PC-3 (cell line): ENCODE measurements around the gene PELI2. TPM values are rescaled to one million over a fixed set of nuclear protein-coding genes. Genes with fewer than 3 reads are reported as not detected.

Source experiments
- ATAC-seq: fragments of 200-7000 bp; cut with Tn5 transposase; 2 replicates; pipeline ENCODE4 v1.9.1; 2020; ENCODE audit warnings: mild to moderate bottlenecking, moderate library complexity
- BruUV-seq: library from RNA; stranded (reverse); fragments of 400-500 nt; replicated peaks from 2 replicates; lab custom pipeline; 2021; lab: Mats Ljungman, UMichigan
- CTCF ChIA-PET: fragments of 300-600 bp; sonication (Branson Sonifier 250); formaldehyde crosslinking; loops from one replicate; lab custom pipeline; 2022; ENCODE audit warnings: antibody characterized with exemption; lab: Charles Lee
- POLR2A ChIA-PET: fragments of 300-600 bp; sonication (Branson Sonifier 250); formaldehyde crosslinking; loops from one replicate; lab custom pipeline; 2022; ENCODE audit warnings: antibody characterized with exemption; ENCODE audit not compliant: unreplicated experiment; lab: Charles Lee
- DNase-seq: peaks from one replicate; pipeline ENCODE4 v3.0.0-alpha.2; 2015
- H2AFZ ChIP-seq: fragments of 300-600 bp; sonication (generic); 2 replicates; pipeline ENCODE4 v1.6.0; 2016; ENCODE audit warnings: antibody characterized with exemption, low read length
- H3F3A ChIP-seq: fragments of 300-600 bp; sonication (generic); one replicate; pipeline ENCODE4 v1.6.0; 2017; ENCODE audit warnings: antibody characterized with exemption, low read length, control low read depth, mild to moderate bottlenecking; ENCODE audit not compliant: unreplicated experiment
- H3K27ac ChIP-seq: fragments of 300-600 bp; sonication (generic); 2 replicates; pipeline ENCODE4 v1.5.1; 2016; ENCODE audit warnings: mild to moderate bottlenecking, low read length
- H3K27me3 ChIP-seq: fragments of 300-600 bp; sonication (generic); 2 replicates; pipeline ENCODE4 v1.6.1; 2016; ENCODE audit warnings: low read length, mixed read lengths
- H3K36me3 ChIP-seq: fragments of 300-600 bp; sonication (generic); 2 replicates; pipeline ENCODE4 v1.6.1; 2016; ENCODE audit warnings: low read depth, mixed run types, low read length, mixed read lengths
- H3K4me1 ChIP-seq: fragments of 300-600 bp; sonication (generic); 2 replicates; pipeline ENCODE4 v1.5.1; 2016; ENCODE audit warnings: low read length; ENCODE audit not compliant: insufficient read depth
- H3K4me2 ChIP-seq: fragments of 300-600 bp; sonication (generic); 2 replicates; pipeline ENCODE4 v1.6.0; 2016; ENCODE audit warnings: low read length
- H3K4me3 ChIP-seq: fragments of 300-600 bp; sonication (generic); 2 replicates; pipeline ENCODE4 v1.5.1; 2016; ENCODE audit warnings: mild to moderate bottlenecking, low read length, mixed read lengths
- H3K79me2 ChIP-seq: fragments of 300-600 bp; sonication (generic); 2 replicates; pipeline ENCODE4 v1.6.1; 2017; ENCODE audit warnings: low read length, mixed read lengths
- H3K9ac ChIP-seq: fragments of 300-600 bp; sonication (generic); 2 replicates; pipeline ENCODE4 v1.6.0; 2016; ENCODE audit warnings: mild to moderate bottlenecking, low read length
- H3K9me2 ChIP-seq: fragments of 300-600 bp; sonication (generic); replicated peaks from 2 replicates; pipeline ENCODE4 v1.6.1; 2016; ENCODE audit warnings: mixed run types, low read length, mixed read lengths
- H3K9me3 ChIP-seq: fragments of 300-600 bp; sonication (generic); 2 replicates; pipeline ENCODE4 v1.6.1; 2016; ENCODE audit warnings: low read length, mixed read lengths
- H4K20me1 ChIP-seq: fragments of 300-600 bp; sonication (generic); 2 replicates; pipeline ENCODE4 v1.6.1; 2016; ENCODE audit warnings: low read length, mixed read lengths
- EZH2 ChIP-seq: fragments of 300-600 bp; sonication (generic); IDR thresholded peaks from one replicate; pipeline ENCODE4 v1.6.1; 2017; ENCODE audit warnings: antibody characterized with exemption, mild to moderate bottlenecking, low read length; ENCODE audit not compliant: unreplicated experiment
- EZH2phosphoT487 ChIP-seq: fragments of 300-600 bp; sonication (generic); IDR thresholded peaks from 2 replicates; pipeline ENCODE4 v1.6.1; 2018; ENCODE audit warnings: mild to moderate bottlenecking, antibody characterized with exemption, low read length, borderline replicate concordance
- intact Hi-C: fragments of 100-400 bp; cut with micrococcal nuclease; formaldehyde crosslinking; loops from 2 replicates; pipeline ENCODE4 v1.9.0; 2023
- total RNA-seq: library from RNA; depleted of rRNA; stranded (reverse); fragments of >200 nt; gene quantifications from 2 replicates; pipeline ENCODE4 v1.2.3, GENCODE V29; 2014
- TF ChIP-seq, protein P1 (sequence below): fragments of 300-600 bp; sonication (generic); conservative IDR thresholded peaks from 2 replicates; pipeline ENCODE4 v1.5.1; 2017; ENCODE audit warnings: antibody characterized with exemption, low read depth, mild to moderate bottlenecking, low read length

Gene PELI2
- total RNA-seq, 1 experiment from 2014 or later = 0.11 TPM

DNA sequence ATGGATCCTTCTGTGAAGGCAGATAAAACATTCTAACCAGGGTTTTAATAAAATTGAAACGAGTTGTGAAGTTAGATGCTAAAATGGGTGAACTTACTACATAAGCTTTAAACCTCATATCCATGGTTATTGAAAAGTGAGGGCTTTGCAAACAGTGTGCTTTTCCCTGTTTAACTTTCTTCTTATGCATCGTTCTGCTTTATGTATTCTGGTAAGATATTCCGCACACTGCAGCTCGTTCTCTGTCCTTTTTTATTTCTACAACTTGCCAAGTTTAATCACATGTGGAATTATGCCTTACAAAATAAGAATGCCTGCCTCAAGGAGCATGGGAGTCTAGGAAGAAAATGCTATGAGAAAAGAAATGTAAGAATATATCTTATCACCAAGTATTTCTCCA is 30.9 kb downstream of the PELI2 start:
- Histone ChIP-seq H3K27me3 (peaks cover 81% of the 10 kb centered on the region), H2AFZ (no peak overlapping the region), H3K4me3 (no peak overlapping the region), H3K9me2 (no peaks in the 10 kb centered on the region), H3K4me1 (no peaks in the 10 kb centered on the region), H3F3A (no peaks in the 10 kb centered on the region), H3K9me3 (no peaks in the 10 kb centered on the region), H3K79me2 (no peaks in the 10 kb centered on the region), H3K36me3 (no peaks in the 10 kb centered on the region), H3K27ac (no peak overlapping the region), H4K20me1 (no peaks in the 10 kb centered on the region), H3K9ac (no peak overlapping the region), H3K4me2 (no peak overlapping the region)
- no peak for ATAC-seq
- no TSS peak for BruUV-seq
- no peak for DNase-seq
- ChIA-PET CTCF (no interaction called here), POLR2A (no interaction called here)
- intact Hi-C loops = no loop called here
- TF ChIP-seq EZH2 (no peak), EZH2phosphoT487 (no peak)
- TF ChIP-seq, protein P1, sequence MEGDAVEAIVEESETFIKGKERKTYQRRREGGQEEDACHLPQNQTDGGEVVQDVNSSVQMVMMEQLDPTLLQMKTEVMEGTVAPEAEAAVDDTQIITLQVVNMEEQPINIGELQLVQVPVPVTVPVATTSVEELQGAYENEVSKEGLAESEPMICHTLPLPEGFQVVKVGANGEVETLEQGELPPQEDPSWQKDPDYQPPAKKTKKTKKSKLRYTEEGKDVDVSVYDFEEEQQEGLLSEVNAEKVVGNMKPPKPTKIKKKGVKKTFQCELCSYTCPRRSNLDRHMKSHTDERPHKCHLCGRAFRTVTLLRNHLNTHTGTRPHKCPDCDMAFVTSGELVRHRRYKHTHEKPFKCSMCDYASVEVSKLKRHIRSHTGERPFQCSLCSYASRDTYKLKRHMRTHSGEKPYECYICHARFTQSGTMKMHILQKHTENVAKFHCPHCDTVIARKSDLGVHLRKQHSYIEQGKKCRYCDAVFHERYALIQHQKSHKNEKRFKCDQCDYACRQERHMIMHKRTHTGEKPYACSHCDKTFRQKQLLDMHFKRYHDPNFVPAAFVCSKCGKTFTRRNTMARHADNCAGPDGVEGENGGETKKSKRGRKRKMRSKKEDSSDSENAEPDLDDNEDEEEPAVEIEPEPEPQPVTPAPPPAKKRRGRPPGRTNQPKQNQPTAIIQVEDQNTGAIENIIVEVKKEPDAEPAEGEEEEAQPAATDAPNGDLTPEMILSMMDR = no peak

DNA sequence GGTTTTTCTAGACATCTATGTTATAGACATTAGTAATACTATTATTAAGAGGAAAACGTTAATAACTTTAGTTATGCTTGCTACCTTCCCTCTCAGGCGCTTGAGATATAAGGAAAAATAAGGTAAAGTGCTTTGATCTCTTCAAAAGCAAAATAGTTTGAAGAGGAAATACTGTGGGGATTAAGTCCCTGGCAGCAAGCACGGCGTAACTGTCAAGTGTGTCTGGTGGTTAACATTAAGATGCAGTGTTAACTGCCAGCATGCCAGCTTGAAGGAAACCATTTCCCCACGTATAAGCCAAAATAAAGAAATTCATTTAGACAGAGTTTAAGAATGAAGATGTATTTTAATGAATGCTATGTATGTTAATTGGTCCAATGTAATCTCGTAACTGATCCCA is 31.8 kb downstream of the PELI2 start:
- no peaks in the 10 kb centered on the region for H4K20me1 ChIP-seq
- no peak overlapping the region for H3K9ac ChIP-seq
- peaks cover 83% of the 10 kb centered on the region for H3K27me3 ChIP-seq
- H3K4me2 ChIP-seq = no peak overlapping the region
- H3K9me2 ChIP-seq = no peaks in the 10 kb centered on the region
- BruUV-seq = no TSS peak
- CTCF ChIA-PET = no interaction called here
- POLR2A ChIA-PET = no interaction called here
- no peak overlapping the region for H2AFZ ChIP-seq
- no peak for DNase-seq
- TF ChIP-seq EZH2 (no peak), EZH2phosphoT487 (no peak)
- TF ChIP-seq, protein P1 = no peak
- no peaks in the 10 kb centered on the region for H3K9me3 ChIP-seq
- H3K36me3 ChIP-seq = no peaks in the 10 kb centered on the region
- H3K27ac ChIP-seq = no peak overlapping the region
- H3F3A ChIP-seq = no peaks in the 10 kb centered on the region
- no peaks in the 10 kb centered on the region for H3K79me2 ChIP-seq
- no peaks in the 10 kb centered on the region for H3K4me1 ChIP-seq
- ATAC-seq = no peak
- intact Hi-C loops = no loop called here
- H3K4me3 ChIP-seq = no peak overlapping the region

DNA sequence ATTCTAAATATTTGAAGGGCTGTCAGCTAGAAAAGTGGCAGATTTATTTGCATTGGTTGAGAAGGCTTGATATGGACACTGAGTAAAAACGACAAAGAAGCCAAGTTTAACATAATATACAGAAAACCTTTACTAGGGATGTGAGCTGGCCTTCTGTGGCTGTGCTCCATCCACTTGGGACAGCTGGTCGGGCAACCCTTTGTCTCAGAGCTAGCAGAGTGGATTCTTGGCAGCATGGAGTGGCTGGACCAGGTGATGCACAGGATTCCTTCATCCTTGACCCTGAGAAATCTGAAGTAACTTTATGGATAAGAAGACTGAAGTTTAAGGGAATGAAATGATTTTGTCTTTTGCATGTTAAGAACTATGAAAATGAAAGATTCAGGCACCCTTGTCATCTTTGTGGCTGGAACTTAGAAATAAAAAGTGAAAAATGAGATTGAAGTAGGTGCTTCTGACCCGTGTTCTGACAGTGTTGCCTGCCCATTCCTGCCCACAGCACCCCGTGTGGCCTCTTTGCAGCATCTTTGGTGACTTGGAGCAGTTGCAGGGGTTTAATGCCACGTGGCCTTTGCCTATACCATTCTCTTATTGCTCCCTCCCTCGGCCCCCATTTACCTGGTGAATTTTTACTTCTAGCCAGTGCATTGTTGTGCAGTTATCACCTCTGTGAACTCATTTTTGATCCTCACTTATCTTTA is 32.6 kb downstream of the PELI2 start:
- Histone ChIP-seq H3K9me3 (no peaks in the 10 kb centered on the region), H3K27ac (no peak overlapping the region), H3K4me2 (no peak overlapping the region), H3F3A (no peaks in the 10 kb centered on the region), H3K27me3 (peaks cover 80% of the 10 kb centered on the region), H3K9me2 (no peaks in the 10 kb centered on the region), H3K4me3 (no peak overlapping the region), H3K36me3 (no peaks in the 10 kb centered on the region), H3K79me2 (no peaks in the 10 kb centered on the region), H2AFZ (no peak overlapping the region), H3K4me1 (no peaks in the 10 kb centered on the region), H3K9ac (no peak overlapping the region), H4K20me1 (no peaks in the 10 kb centered on the region)
- intact Hi-C loops = no loop called here
- ATAC-seq (no peak), DNase-seq (no peak)
- CTCF ChIA-PET = no interaction called here
- no TSS peak for BruUV-seq
- TF ChIP-seq, protein P1 = peak; percentile 23; the same call in 1 of the 2 replicates
- TF ChIP-seq EZH2 = no peak
- POLR2A ChIA-PET = no interaction called here
